Muscle of back (tissue), 11 donors: Measurements from ENCODE around the gene HTR7. TPM values are rescaled to one million over a fixed set of nuclear protein-coding genes. Genes with fewer than 3 reads are reported as not detected.
A peak's percentile ranks its signal among the peaks of the same experiment; 100 is the strongest.

Experiments
- DNase-seq, 3 donors: peaks; one replicate each; pipeline versions ENCODE4 v3.0.0 to v3.0.0-alpha.2; 2013
- polyA plus RNA-seq, 10 donors: library from polyadenylated mRNA; unstranded; fragments of 120-200 nt; gene quantifications; one replicate each; pipeline ENCODE4 v1.2.1, GENCODE V29; 2013; ENCODE audit not compliant: insufficient read length in 10 of 10

HTR7 gene
- polyA plus RNA-seq, 10 donors = 0.05 to 0.31 (median 0.15) TPM

- no peak for DNase-seq
Observed at GRCh38 chr10:90804354-90804753, 53.5 kb downstream of the HTR7 start.

- DNase-seq = no peak
Observed at GRCh38 chr10:90801608-90802007, 56.2 kb downstream of the HTR7 start.

GRCh38 chr10:90800232-90800796, 57.5 kb downstream of the HTR7 start:
- no peak for DNase-seq

- no peak for DNase-seq
Observed at GRCh38 chr10:90799172-90799571, 58.7 kb downstream of the HTR7 start.

- no peak for DNase-seq
Observed at GRCh38 chr10:90798482-90798881, 59.4 kb downstream of the HTR7 start.

GRCh38 chr10:90790422-90790821, 67.4 kb downstream of the HTR7 start:
- no peak for DNase-seq

- no peak for DNase-seq
Observed at GRCh38 chr10:90788968-90789367, 68.9 kb downstream of the HTR7 start.

GRCh38 chr10:90788199-90788491, 69.7 kb downstream of the HTR7 start:
- no peak for DNase-seq

GRCh38 chr10:90787393-90788198, 70.2 kb downstream of the HTR7 start:
- DNase-seq = peak; percentile 9 to 50 (median 22)

GRCh38 chr10:90785782-90786181, 72.1 kb downstream of the HTR7 start:
- no peak for DNase-seq

- peak in 1 of 3 donors; percentile 4 for DNase-seq
Observed at GRCh38 chr10:90784771-90785170, 73.1 kb downstream of the HTR7 start.

- no peak for DNase-seq
Observed at GRCh38 chr10:90780488-90780887, 77.4 kb downstream of the HTR7 start.

GRCh38 chr10:90779548-90779947, 78.3 kb downstream of the HTR7 start:
- no peak for DNase-seq

GRCh38 chr10:90777621-90778020, 80.2 kb downstream of the HTR7 start:
- peak in 2 of 3 donors; percentile 6 to 12 for DNase-seq

- peak in 1 of 3 donors; percentile 25 for DNase-seq
Observed at GRCh38 chr10:90775351-90776028, 82.3 kb downstream of the HTR7 start.

GRCh38 chr10:90769946-90770841, 87.6 kb downstream of the HTR7 start:
- DNase-seq = no peak

- peak; percentile 1 to 12 (median 12) for DNase-seq
Observed at GRCh38 chr10:90751107-90751997, 106.5 kb downstream of the HTR7 start.

- no peak for DNase-seq
Observed at GRCh38 chr10:90746829-90747228, 111.0 kb downstream of the HTR7 start.

GRCh38 chr10:90745565-90745964, 112.3 kb downstream of the HTR7 start:
- no peak for DNase-seq

- no peak for DNase-seq
Observed at GRCh38 chr10:90743291-90743690, 114.5 kb downstream of the HTR7 start.
